Ishikawa (cell line): ENCODE measurements around the gene PTCHD4.

Source experiments
- CEBPB ChIP-seq: IDR thresholded peaks from 2 replicates; pipeline ENCODE4 v1.6.1; 2012
- CREB1 ChIP-seq: IDR thresholded peaks from 2 replicates; pipeline ENCODE4 v1.6.1; 2012; ENCODE audit warnings: low read depth
- EGR1 ChIP-seq: IDR thresholded peaks from 2 replicates; pipeline ENCODE4 v1.6.1; 2012
- EP300 ChIP-seq: IDR thresholded peaks from 2 replicates; pipeline ENCODE4 v1.6.1; 2012; ENCODE audit warnings: borderline replicate concordance
- FOXM1 ChIP-seq: IDR thresholded peaks from 2 replicates; pipeline ENCODE4 v1.6.1; 2012; ENCODE audit warnings: low read depth, borderline replicate concordance
- NFIC ChIP-seq: IDR thresholded peaks from 2 replicates; pipeline ENCODE4 v1.6.1; 2012
- RAD21 ChIP-seq: IDR thresholded peaks from 2 replicates; pipeline ENCODE4 v1.6.1; 2012; ENCODE audit warnings: low read depth
- TAF1 ChIP-seq: IDR thresholded peaks from 2 replicates; pipeline ENCODE4 v1.6.1; 2012; ENCODE audit warnings: low read depth, mild to moderate bottlenecking
- TCF12 ChIP-seq: IDR thresholded peaks from 2 replicates; pipeline ENCODE4 v1.6.1; 2012; ENCODE audit warnings: low read depth
- TEAD4 ChIP-seq: IDR thresholded peaks from 2 replicates; pipeline ENCODE4 v1.6.1; 2012
- YY1 ChIP-seq: IDR thresholded peaks from 2 replicates; pipeline ENCODE4 v1.6.1; 2012; ENCODE audit warnings: low read depth
- ZBTB7A ChIP-seq: IDR thresholded peaks from 2 replicates; pipeline ENCODE4 v1.6.1; 2012; ENCODE audit warnings: low read depth
- TF ChIP-seq, protein P1 (sequence below): IDR thresholded peaks from 2 replicates; pipeline ENCODE4 v1.6.1; 2012
- TF ChIP-seq, protein P2 (sequence below): IDR thresholded peaks from 2 replicates; pipeline ENCODE4 v1.6.1; 2012; ENCODE audit warnings: low read depth, mild to moderate bottlenecking
- TF ChIP-seq, protein P3 (sequence below): IDR thresholded peaks from 2 replicates; pipeline ENCODE4 v1.6.1; 2012

The PTCHD4 gene

DNA sequence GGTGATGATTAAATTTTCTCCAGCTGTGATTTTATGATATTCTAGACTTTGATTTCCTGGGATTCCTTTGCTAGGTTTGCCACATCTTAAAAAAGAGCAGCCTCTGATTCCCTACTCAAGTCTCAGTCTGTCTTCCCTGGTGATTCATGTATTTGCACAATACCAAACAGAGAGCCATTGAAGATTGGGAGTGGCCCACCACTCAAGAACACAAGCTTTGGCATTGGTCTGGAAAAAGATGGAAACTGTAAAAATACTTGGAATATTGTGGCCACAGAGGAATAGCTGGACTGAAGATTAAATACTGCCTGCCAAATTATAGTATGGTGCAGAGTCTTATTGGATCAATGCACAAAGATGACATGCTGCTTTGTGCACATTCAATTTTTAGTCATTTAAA, 32.9 kb downstream of the PTCHD4 start:
- TF ChIP-seq CREB1 (no peak), TEAD4 (no peak), EGR1 (no peak), FOXM1 (no peak), NFIC (no peak), ZBTB7A (no peak), RAD21 (no peak)
- TF ChIP-seq, protein P1, sequence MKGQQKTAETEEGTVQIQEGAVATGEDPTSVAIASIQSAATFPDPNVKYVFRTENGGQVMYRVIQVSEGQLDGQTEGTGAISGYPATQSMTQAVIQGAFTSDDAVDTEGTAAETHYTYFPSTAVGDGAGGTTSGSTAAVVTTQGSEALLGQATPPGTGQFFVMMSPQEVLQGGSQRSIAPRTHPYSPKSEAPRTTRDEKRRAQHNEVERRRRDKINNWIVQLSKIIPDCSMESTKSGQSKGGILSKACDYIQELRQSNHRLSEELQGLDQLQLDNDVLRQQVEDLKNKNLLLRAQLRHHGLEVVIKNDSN = no peak

DNA sequence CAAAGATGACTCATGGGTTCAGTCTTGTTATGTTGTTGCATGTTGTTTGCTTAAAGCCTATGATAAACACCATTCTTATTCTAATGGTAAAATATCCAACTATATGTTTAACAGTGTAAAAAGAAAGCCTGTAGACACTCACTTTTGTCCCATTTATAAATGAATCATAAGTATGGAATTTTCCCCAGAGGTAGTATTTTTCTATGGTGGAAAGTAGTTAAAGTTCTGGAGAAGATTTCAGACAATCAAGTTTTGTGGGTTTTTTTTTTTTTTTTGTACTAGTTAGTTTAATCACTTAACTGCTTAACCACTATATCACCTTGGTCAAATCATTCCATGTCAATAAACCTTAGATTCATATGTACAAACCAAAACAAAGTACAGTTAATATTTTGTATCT, 35.8 kb downstream of the PTCHD4 start:
- TF ChIP-seq EGR1 (no peak), YY1 (no peak)

DNA sequence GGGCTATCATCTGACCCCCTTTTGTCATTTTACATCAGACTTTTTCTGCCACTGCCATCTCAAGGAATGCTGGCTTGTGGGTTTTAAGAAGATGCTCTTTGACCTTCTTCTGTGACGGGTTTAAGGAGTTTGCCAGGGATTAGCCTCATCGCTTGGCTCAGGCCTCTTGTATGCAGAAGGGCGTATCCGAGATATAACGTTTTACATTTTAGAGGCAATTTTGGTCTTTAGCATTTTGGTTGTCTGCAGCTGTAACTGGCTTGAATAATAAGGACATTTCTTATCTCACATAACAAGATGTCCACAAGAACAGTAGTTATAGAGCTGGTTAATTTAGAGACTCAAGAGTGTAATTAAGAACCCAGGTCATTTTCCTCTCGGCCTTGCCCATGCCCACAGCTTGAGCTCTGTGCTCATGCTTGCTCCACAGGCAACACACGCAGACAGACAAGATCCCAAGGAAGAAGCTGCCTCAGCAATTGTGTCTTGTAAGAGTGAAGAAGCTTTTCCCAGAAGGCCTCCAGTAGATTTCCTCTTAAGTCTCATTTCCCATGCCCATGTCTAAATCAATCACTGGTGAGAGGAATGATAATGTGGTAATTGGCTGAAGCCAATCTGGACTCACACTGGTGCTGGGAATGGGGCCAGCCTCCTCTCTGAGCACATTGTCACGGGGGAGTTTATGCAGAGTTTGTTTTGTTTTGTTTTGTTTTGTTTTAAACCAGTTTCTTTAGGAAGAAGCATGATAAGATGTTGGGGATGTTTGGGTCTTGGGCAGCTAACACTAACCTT, 36.8 kb downstream of the PTCHD4 start:
- TF ChIP-seq FOXM1 (no peak), NFIC (no peak), TAF1 (no peak), TEAD4 (no peak), CEBPB (no peak), EP300 (no peak), ZBTB7A (no peak), RAD21 (no peak)
- TF ChIP-seq, protein P2, sequence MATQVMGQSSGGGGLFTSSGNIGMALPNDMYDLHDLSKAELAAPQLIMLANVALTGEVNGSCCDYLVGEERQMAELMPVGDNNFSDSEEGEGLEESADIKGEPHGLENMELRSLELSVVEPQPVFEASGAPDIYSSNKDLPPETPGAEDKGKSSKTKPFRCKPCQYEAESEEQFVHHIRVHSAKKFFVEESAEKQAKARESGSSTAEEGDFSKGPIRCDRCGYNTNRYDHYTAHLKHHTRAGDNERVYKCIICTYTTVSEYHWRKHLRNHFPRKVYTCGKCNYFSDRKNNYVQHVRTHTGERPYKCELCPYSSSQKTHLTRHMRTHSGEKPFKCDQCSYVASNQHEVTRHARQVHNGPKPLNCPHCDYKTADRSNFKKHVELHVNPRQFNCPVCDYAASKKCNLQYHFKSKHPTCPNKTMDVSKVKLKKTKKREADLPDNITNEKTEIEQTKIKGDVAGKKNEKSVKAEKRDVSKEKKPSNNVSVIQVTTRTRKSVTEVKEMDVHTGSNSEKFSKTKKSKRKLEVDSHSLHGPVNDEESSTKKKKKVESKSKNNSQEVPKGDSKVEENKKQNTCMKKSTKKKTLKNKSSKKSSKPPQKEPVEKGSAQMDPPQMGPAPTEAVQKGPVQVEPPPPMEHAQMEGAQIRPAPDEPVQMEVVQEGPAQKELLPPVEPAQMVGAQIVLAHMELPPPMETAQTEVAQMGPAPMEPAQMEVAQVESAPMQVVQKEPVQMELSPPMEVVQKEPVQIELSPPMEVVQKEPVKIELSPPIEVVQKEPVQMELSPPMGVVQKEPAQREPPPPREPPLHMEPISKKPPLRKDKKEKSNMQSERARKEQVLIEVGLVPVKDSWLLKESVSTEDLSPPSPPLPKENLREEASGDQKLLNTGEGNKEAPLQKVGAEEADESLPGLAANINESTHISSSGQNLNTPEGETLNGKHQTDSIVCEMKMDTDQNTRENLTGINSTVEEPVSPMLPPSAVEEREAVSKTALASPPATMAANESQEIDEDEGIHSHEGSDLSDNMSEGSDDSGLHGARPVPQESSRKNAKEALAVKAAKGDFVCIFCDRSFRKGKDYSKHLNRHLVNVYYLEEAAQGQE = no peak

DNA sequence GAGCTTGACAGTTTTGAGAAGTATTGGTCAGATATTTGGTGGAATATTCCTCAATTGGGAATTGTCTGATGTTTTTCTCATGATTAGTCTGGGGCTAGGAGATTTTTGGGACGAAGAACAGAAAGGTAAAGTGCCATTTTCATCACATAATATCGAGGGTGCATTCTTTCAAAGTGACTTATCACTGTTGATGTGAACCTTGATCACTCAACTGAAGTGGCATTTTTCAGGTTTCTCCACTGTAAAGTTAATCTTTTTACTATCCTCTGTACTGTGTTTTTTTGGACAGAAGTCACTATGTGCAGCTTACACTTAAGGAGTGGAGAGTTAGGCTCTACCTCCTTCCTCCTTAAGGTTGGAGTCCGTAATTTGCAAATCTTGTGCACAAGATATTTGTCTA, 39.2 kb downstream of the PTCHD4 start:
- no peak for TF ChIP-seq RAD21
- TF ChIP-seq, protein P2 = no peak
- no peak for TF ChIP-seq EP300
- no peak for TF ChIP-seq NFIC
- TF ChIP-seq ZBTB7A = no peak
- no peak for TF ChIP-seq TCF12
- TF ChIP-seq FOXM1 = no peak
- TF ChIP-seq EGR1 = no peak
- no peak for TF ChIP-seq TAF1
- no peak for TF ChIP-seq YY1
- no peak for TF ChIP-seq TEAD4
- no peak for TF ChIP-seq CREB1
- TF ChIP-seq CEBPB = no peak
- TF ChIP-seq, protein P3, sequence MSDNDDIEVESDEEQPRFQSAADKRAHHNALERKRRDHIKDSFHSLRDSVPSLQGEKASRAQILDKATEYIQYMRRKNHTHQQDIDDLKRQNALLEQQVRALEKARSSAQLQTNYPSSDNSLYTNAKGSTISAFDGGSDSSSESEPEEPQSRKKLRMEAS = no peak
- TF ChIP-seq, protein P1 = no peak

DNA sequence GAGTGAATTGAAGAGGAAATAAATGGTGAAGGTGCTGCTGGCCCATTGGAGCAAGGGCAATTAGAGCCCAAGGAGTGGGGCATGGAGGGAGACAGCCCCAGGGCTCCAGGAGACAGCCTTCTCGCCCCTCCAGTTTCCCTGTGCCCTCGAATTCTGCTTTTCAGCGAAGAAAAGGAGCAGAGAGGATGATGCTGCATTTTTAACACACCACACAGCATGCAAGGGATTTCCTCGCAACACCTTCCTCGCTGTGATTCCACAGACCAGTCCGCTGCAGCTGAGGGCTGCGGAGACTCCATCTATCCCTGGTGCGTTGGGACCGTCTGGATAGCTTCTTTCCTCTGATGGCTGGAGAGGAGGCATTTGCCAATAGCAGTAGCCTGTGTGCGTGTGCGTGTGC, 41.7 kb downstream of the PTCHD4 start:
- TF ChIP-seq FOXM1 (no peak), EP300 (no peak), RAD21 (no peak), YY1 (no peak), TAF1 (no peak), CEBPB (no peak), ZBTB7A (no peak), TCF12 (no peak), TEAD4 (no peak), NFIC (no peak), CREB1 (no peak), EGR1 (no peak)
- TF ChIP-seq, protein P1 = no peak
- TF ChIP-seq, protein P2 = no peak
- TF ChIP-seq, protein P3 = no peak
